Dermis blood vessel endothelial cell (primary cell): ENCODE results near the gene CDKN2D. TPM values are rescaled to one million over a fixed set of nuclear protein-coding genes. Genes with fewer than 3 reads are reported as not detected.
"Not testable (repeated sequence)": the region's sequence is repeated elsewhere in the genome, so short reads cannot be mapped to it uniquely, and the experiment has no call there.

ENCODE experiments used
- DNase-seq: peaks from one replicate; pipeline ENCODE4 v3.0.0; 2010
- total RNA-seq: library from RNA; depleted of rRNA; stranded (reverse); fragments of >200 nt; gene quantifications from 2 replicates; pipeline ENCODE4 v1.2.3, GENCODE V29; 2014

The CDKN2D gene
- total RNA-seq, 1 donor from 2014 or later, result 4.6 TPM

- peak; percentile 97 for DNase-seq
Observed at GRCh38 chr19:10580979-10581631, 12.3 kb upstream of the CDKN2D start.

GRCh38 chr19:10577951-10578350 is 9.2 kb upstream of the CDKN2D start:
- no peak for DNase-seq

GRCh38 chr19:10575011-10575716 is 6.4 kb upstream of the CDKN2D start:
- DNase-seq, result no peak

- DNase-seq, result no peak
Observed at GRCh38 chr19:10574462-10574861, 5.7 kb upstream of the CDKN2D start.

- DNase-seq, result not testable (repeated sequence)
Observed at GRCh38 chr19:10573793-10574192, 5.0 kb upstream of the CDKN2D start.

GRCh38 chr19:10568062-10568825 is 535 bp downstream of the CDKN2D start:
- DNase-seq, result peak; percentile 44

- no peak for DNase-seq
Observed at GRCh38 chr19:10567656-10568055, 1.1 kb downstream of the CDKN2D start.

GRCh38 chr19:10566658-10567410 is 1.9 kb downstream of the CDKN2D start:
- DNase-seq, result no peak

- no peak for DNase-seq
Observed at GRCh38 chr19:10566408-10566657, 2.4 kb downstream of the CDKN2D start.

GRCh38 chr19:10565567-10566407 is 3.0 kb downstream of the CDKN2D start, which contains the start of gene KRI1:
TSS of gene KRI1 (minus strand) at chr19:10566010. CDS start at chr19:10565999, 11 bp downstream.
- DNase-seq, result peak; percentile 97

- DNase-seq, result peak; percentile 49
Observed at GRCh38 chr19:10565028-10565566, 3.7 kb downstream of the CDKN2D start.

- no peak for DNase-seq
Observed at GRCh38 chr19:10562609-10563008, 6.2 kb downstream of the CDKN2D start.

- no peak for DNase-seq
Observed at GRCh38 chr19:10560154-10560553, 8.6 kb downstream of the CDKN2D start.

GRCh38 chr19:10557603-10558197 is 11.1 kb downstream of the CDKN2D start:
- DNase-seq, result no peak

GRCh38 chr19:10555610-10555973 is 13.2 kb downstream of the CDKN2D start:
- no peak for DNase-seq

- no peak for DNase-seq
Observed at GRCh38 chr19:10554760-10555609, 13.8 kb downstream of the CDKN2D start.

- no peak for DNase-seq
Observed at GRCh38 chr19:10553943-10554381, 14.8 kb downstream of the CDKN2D start.

- no peak for DNase-seq
Observed at GRCh38 chr19:10553087-10553667, 15.6 kb downstream of the CDKN2D start.

GRCh38 chr19:10552510-10553053 is 16.2 kb downstream of the CDKN2D start:
- peak; percentile 43 for DNase-seq
